Neural cell (in vitro differentiated cells): ENCODE results near the gene RBM4B.

Experiments used
- CTCF ChIP-seq: fragments of 450-650 bp; IDR thresholded peaks from 2 replicates; pipeline ENCODE4 v1.5.1; 2014; ENCODE audit warnings: antibody characterized with exemption, mild to moderate bottlenecking, moderate library complexity; ENCODE audit not compliant: poor library complexity, severe bottlenecking
- EP300 ChIP-seq: fragments of 450-650 bp; conservative IDR thresholded peaks from 2 replicates; pipeline ENCODE4 v1.6.1; 2014; ENCODE audit warnings: antibody characterized with exemption, mild to moderate bottlenecking, moderate library complexity; ENCODE audit not compliant: poor library complexity, severe bottlenecking
- EZH2 ChIP-seq: fragments of 200-600, 300-800 bp; shearing (Covaris generic), sonication (generic); IDR thresholded peaks from 2 replicates; pipeline ENCODE4 v1.6.1; 2014; ENCODE audit warnings: antibody characterized with exemption, low read length, borderline replicate concordance, mild to moderate bottlenecking; ENCODE audit not compliant: insufficient read depth, poor library complexity, severe bottlenecking
- MXI1 ChIP-seq: fragments of 450-650 bp; conservative IDR thresholded peaks from 2 replicates; pipeline ENCODE4 v1.6.1; 2014; ENCODE audit warnings: antibody characterized with exemption, mild to moderate bottlenecking; ENCODE audit not compliant: poor library complexity, severe bottlenecking
- POLR2AphosphoS5 ChIP-seq: IDR thresholded peaks from 2 replicates; pipeline ENCODE4 v1.6.1; 2012
- RAD21 ChIP-seq: fragments of 450-650 bp; conservative IDR thresholded peaks from 2 replicates; pipeline ENCODE4 v1.6.1; 2014; ENCODE audit warnings: antibody characterized with exemption, mild to moderate bottlenecking, moderate library complexity
- REST ChIP-seq: IDR thresholded peaks from 2 replicates; pipeline ENCODE4 v1.6.1; 2012; ENCODE audit warnings: borderline replicate concordance
- SMC3 ChIP-seq: fragments of 450-650 bp; conservative IDR thresholded peaks from 2 replicates; pipeline ENCODE4 v1.6.1; 2014; ENCODE audit warnings: antibody characterized with exemption, mild to moderate bottlenecking, moderate library complexity; ENCODE audit not compliant: poor library complexity

GRCh38 chr11:66636411-66636810, 41.3 kb downstream of the RBM4B start:
- TF ChIP-seq CTCF (no peak), POLR2AphosphoS5 (no peak), SMC3 (no peak), EP300 (no peak), RAD21 (no peak), MXI1 (no peak), EZH2 (no peak), REST (no peak)
